Peyer's patch (tissue), 4 donors: ENCODE results near the gene CD1C.
"Not testable (repeated sequence)": the region's sequence is repeated elsewhere in the genome, so short reads cannot be mapped to it uniquely, and the experiment has no call there.

ENCODE experiments used
- POLR2A ChIP-seq, 2 donors: fragments of 450-650 bp; IDR thresholded peaks; one replicate each; pipeline ENCODE4 v1.5.1; 2017; ENCODE audit warnings: antibody characterized with exemption in 2 of 2, mild to moderate bottlenecking in 2 of 2, moderate library complexity in 2 of 2
- TF ChIP-seq, protein P1 (sequence below), 6 experiments: fragments of 450-650 bp in 4 of 6; fragments of 200-600 bp in 2 of 6; sonication (generic) in 1 of 6; IDR thresholded peaks; one replicate each; pipeline ENCODE4 v1.5.1; 2017 to 2019; ENCODE audit warnings: antibody characterized with exemption in 6 of 6, mild to moderate bottlenecking in 3 of 6, moderate library complexity in 1 of 6

DNA sequence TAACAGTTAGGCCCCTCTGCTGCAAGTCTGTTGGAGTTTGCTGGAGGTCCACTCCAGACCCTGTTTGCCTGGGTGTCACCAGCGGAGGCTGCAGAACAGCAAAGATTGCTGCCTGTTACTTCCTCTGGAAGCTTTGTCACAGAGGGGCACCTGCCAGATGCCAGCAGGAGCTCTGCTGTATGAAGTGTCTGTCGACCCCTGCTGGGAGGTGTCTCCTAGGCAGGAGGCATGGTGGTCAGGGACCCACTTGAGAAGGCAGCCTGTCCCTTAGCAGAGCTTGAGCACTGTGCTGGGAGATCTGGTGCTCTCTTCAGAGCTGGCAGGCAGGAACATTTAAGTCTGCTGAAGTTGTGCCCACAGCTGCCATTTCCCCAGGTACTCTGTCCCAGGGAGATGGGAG is 7.3 kb upstream of the CD1C start:
- not testable (repeated sequence) for TF ChIP-seq POLR2A (IDR thresholded peaks at IDR 0.05)
- TF ChIP-seq, protein P1, sequence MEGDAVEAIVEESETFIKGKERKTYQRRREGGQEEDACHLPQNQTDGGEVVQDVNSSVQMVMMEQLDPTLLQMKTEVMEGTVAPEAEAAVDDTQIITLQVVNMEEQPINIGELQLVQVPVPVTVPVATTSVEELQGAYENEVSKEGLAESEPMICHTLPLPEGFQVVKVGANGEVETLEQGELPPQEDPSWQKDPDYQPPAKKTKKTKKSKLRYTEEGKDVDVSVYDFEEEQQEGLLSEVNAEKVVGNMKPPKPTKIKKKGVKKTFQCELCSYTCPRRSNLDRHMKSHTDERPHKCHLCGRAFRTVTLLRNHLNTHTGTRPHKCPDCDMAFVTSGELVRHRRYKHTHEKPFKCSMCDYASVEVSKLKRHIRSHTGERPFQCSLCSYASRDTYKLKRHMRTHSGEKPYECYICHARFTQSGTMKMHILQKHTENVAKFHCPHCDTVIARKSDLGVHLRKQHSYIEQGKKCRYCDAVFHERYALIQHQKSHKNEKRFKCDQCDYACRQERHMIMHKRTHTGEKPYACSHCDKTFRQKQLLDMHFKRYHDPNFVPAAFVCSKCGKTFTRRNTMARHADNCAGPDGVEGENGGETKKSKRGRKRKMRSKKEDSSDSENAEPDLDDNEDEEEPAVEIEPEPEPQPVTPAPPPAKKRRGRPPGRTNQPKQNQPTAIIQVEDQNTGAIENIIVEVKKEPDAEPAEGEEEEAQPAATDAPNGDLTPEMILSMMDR (IDR thresholded peaks at IDR 0.05) = not testable (repeated sequence)
